ENCODE measurements around the gene PALD1. TPM values are rescaled to one million over a fixed set of nuclear protein-coding genes. Genes with fewer than 3 reads are reported as not detected.

PALD1 gene
- polyA plus RNA-seq, 1 of the 3 experiments (the other 2 are of a cell fraction): 0.16 TPM

DNA sequence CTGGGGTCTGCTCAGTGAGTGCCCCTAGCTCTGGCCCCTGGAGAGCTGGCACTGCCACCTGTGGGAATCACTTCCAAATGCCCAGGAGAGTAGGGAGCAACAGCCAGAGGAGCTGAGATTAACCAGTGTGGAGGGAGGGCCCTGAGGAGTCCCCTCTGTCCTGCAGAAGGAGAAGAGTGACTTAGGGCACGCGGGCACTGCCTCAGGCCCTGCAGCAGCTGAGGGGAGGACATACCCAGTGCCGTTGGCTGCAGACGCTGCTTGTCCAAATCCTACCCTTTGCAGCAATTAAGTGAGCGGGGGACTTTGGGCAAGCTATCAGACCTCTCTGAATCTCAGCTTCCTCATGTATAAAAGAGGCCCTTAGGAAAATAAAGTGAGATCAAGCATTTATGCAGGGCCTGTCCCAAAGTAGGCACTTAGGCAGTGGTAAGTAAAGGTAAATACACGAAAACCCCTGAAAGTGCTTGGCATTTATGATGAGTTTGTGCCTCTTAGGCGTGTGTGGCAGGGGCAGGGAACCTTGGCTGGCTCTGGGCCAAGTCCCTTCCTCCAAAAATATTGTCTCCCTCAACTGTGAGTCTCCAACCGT is 107.1 kb downstream of the PALD1 start:
- Histone ChIP-seq H3K36me3 (replicated peaks in 1 of 2; ENCODE audit: control insufficient read depth in 1 of 2, insufficient read depth in 2 of 2, low read length in 1 of 2) (no peaks in the 10 kb centered on the region), H3K9me3 (no peaks in the 10 kb centered on the region), H3K27ac (ENCODE audit: low read depth in 2 of 2, low read length in 1 of 2) (peak overlapping the region in 1 of 2 experiments; percentile 73; a peak in 2 of 4 replicates), H3K79me2 (ENCODE audit: insufficient read depth) (no peaks in the 10 kb centered on the region), H3F3A (replicated peaks; ENCODE audit: insufficient read depth) (no peaks in the 10 kb centered on the region), H3K9ac (no peak overlapping the region), H3K27me3 (ENCODE audit: insufficient read depth) (peaks cover 22% of the 10 kb centered on the region; the same call in 1 of the 2 replicates), H4K20me1 (ENCODE audit: insufficient read depth) (no peaks in the 10 kb centered on the region), H3K9me2 (no peaks in the 10 kb centered on the region), H3K4me1 (ENCODE audit: control insufficient read depth in 1 of 2, insufficient read depth in 2 of 2, low read depth in 1 of 2, low read length in 1 of 2) (peaks cover 0 to 37% of the 10 kb centered on the region in 2 experiments; a peak in 3 of 4 replicates), H3K4me3 (ENCODE audit: low read depth in 2 of 2, low read length in 1 of 2) (no peak overlapping the region), H3K4me2 (no peak overlapping the region), H2AFZ (ENCODE audit: low read depth) (no peak overlapping the region)
- ChIA-PET POLR2A (interaction anchor here (0.5 to 1.5 kb wide), 5 partner anchors 10 to 683 kb away, joined by 3 to 10 read pairs (median 5); partner anchors contain the start of gene ADAMTS14), CTCF (interaction anchor here (1.1 to 1.2 kb wide), 3 partner anchors 20 to 89 kb away, joined by 4 to 6 read pairs (median 4); no protein-coding TSS in a partner anchor)
- TF ChIP-seq FOXM1 (IDR thresholded peaks at IDR 0.05; ENCODE audit: low read depth) (no peak), NRF1 (IDR thresholded peaks at IDR 0.05; ENCODE audit: low read depth, low read length) (no peak), FOXJ3 (CRISPR knock-in tag; IDR thresholded peaks at IDR 0.05) (0 out of 2 replicates have a peak, but pooled peaks have one; percentile 15)
- 48% methylated on average over 7 of the region's 8 CpGs for WGBS (ENCODE audit: low lambda C conversion rate)
- DNase-seq: no peak

DNA sequence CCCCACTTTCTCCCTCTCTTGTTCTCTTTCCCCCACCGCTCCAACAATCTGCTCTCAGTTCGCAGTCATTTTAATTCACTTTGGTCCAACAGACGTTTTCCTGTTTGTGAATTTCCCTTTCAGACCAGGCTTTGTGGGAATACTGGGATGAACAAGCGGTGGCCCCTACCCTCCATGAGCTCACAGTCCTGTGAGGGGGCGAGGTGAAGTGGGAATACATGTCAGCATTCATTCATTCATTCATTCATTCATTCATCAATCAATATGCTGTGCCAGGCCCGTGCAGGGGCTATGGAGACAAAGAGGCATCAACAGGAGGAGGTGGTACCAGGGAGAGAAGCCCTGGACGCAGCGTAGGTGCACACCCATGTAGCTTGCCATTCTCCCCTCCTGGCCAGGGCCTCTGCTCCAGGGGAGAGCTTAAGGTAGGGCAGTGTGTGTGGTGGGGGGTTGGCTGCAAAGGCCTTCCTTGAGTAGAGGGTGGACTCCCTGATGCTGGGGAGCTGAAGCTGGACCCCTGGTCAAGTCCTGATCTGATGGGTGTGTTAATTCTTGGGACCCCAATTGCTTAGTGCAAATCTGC is 107.9 kb downstream of the PALD1 start:
- WGBS (ENCODE audit: low lambda C conversion rate): 61% methylated on average over 8 of the region's 8 CpGs
- Histone ChIP-seq H3K27ac (ENCODE audit: low read depth in 2 of 2, low read length in 1 of 2) (peak overlapping the region in 1 of 2 experiments; percentile 73; a peak in 2 of 4 replicates), H3K9me2 (no peaks in the 10 kb centered on the region), H4K20me1 (ENCODE audit: insufficient read depth) (no peaks in the 10 kb centered on the region), H3K79me2 (ENCODE audit: insufficient read depth) (no peaks in the 10 kb centered on the region), H3F3A (replicated peaks; ENCODE audit: insufficient read depth) (no peaks in the 10 kb centered on the region), H3K4me1 (ENCODE audit: control insufficient read depth in 1 of 2, insufficient read depth in 2 of 2, low read depth in 1 of 2, low read length in 1 of 2) (peaks cover 0 to 42% of the 10 kb centered on the region in 2 experiments; a peak in 3 of 4 replicates), H3K27me3 (ENCODE audit: insufficient read depth) (peaks cover 22% of the 10 kb centered on the region; the same call in 1 of the 2 replicates), H3K9me3 (no peaks in the 10 kb centered on the region), H2AFZ (ENCODE audit: low read depth) (no peak overlapping the region), H3K9ac (no peak overlapping the region), H3K4me3 (ENCODE audit: low read depth in 2 of 2, low read length in 1 of 2) (no peak overlapping the region), H3K36me3 (replicated peaks in 1 of 2; ENCODE audit: control insufficient read depth in 1 of 2, insufficient read depth in 2 of 2, low read length in 1 of 2) (no peaks in the 10 kb centered on the region), H3K4me2 (no peak overlapping the region)
- ChIA-PET POLR2A (no interaction called here), CTCF (interaction anchor here (0.9 to 1.1 kb wide), 2 partner anchors 19 to 68 kb away, joined by 3 to 6 read pairs; no protein-coding TSS in a partner anchor)
- DNase-seq: no peak
- no peak for TF ChIP-seq FOXM1 (IDR thresholded peaks at IDR 0.05; ENCODE audit: low read depth)
- TF ChIP-seq, protein P1, sequence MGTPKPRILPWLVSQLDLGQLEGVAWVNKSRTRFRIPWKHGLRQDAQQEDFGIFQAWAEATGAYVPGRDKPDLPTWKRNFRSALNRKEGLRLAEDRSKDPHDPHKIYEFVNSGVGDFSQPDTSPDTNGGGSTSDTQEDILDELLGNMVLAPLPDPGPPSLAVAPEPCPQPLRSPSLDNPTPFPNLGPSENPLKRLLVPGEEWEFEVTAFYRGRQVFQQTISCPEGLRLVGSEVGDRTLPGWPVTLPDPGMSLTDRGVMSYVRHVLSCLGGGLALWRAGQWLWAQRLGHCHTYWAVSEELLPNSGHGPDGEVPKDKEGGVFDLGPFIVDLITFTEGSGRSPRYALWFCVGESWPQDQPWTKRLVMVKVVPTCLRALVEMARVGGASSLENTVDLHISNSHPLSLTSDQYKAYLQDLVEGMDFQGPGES (IDR thresholded peaks at IDR 0.05; ENCODE audit: low read depth, low read length): no peak
- TF ChIP-seq POLR2AphosphoS5 (IDR thresholded peaks at IDR 0.05; ENCODE audit: low read depth, low read length): no peak
- no peak for TF ChIP-seq MXI1 (IDR thresholded peaks at IDR 0.05; ENCODE audit: low read depth, low read length)
- TF ChIP-seq, protein P2, sequence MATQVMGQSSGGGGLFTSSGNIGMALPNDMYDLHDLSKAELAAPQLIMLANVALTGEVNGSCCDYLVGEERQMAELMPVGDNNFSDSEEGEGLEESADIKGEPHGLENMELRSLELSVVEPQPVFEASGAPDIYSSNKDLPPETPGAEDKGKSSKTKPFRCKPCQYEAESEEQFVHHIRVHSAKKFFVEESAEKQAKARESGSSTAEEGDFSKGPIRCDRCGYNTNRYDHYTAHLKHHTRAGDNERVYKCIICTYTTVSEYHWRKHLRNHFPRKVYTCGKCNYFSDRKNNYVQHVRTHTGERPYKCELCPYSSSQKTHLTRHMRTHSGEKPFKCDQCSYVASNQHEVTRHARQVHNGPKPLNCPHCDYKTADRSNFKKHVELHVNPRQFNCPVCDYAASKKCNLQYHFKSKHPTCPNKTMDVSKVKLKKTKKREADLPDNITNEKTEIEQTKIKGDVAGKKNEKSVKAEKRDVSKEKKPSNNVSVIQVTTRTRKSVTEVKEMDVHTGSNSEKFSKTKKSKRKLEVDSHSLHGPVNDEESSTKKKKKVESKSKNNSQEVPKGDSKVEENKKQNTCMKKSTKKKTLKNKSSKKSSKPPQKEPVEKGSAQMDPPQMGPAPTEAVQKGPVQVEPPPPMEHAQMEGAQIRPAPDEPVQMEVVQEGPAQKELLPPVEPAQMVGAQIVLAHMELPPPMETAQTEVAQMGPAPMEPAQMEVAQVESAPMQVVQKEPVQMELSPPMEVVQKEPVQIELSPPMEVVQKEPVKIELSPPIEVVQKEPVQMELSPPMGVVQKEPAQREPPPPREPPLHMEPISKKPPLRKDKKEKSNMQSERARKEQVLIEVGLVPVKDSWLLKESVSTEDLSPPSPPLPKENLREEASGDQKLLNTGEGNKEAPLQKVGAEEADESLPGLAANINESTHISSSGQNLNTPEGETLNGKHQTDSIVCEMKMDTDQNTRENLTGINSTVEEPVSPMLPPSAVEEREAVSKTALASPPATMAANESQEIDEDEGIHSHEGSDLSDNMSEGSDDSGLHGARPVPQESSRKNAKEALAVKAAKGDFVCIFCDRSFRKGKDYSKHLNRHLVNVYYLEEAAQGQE (IDR thresholded peaks at IDR 0.05; ENCODE audit: low read depth, low read length): no peak
- TF ChIP-seq, protein P3, sequence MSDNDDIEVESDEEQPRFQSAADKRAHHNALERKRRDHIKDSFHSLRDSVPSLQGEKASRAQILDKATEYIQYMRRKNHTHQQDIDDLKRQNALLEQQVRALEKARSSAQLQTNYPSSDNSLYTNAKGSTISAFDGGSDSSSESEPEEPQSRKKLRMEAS (IDR thresholded peaks at IDR 0.05; ENCODE audit: low read depth): no peak
- no peak for TF ChIP-seq CHD2 (IDR thresholded peaks at IDR 0.05; ENCODE audit: low read length, partially characterized antibody)
- TF ChIP-seq JUND (IDR thresholded peaks at IDR 0.05): no peak
- TF ChIP-seq, protein P4, sequence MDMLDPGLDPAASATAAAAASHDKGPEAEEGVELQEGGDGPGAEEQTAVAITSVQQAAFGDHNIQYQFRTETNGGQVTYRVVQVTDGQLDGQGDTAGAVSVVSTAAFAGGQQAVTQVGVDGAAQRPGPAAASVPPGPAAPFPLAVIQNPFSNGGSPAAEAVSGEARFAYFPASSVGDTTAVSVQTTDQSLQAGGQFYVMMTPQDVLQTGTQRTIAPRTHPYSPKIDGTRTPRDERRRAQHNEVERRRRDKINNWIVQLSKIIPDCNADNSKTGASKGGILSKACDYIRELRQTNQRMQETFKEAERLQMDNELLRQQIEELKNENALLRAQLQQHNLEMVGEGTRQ (IDR thresholded peaks at IDR 0.05; ENCODE audit: borderline replicate concordance, low read depth, low read length): no peak
- TF ChIP-seq, protein P5, sequence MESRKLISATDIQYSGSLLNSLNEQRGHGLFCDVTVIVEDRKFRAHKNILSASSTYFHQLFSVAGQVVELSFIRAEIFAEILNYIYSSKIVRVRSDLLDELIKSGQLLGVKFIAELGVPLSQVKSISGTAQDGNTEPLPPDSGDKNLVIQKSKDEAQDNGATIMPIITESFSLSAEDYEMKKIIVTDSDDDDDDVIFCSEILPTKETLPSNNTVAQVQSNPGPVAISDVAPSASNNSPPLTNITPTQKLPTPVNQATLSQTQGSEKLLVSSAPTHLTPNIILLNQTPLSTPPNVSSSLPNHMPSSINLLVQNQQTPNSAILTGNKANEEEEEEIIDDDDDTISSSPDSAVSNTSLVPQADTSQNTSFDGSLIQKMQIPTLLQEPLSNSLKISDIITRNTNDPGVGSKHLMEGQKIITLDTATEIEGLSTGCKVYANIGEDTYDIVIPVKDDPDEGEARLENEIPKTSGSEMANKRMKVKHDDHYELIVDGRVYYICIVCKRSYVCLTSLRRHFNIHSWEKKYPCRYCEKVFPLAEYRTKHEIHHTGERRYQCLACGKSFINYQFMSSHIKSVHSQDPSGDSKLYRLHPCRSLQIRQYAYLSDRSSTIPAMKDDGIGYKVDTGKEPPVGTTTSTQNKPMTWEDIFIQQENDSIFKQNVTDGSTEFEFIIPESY (IDR thresholded peaks at IDR 0.05; ENCODE audit: borderline replicate concordance, low read depth): no peak
- TF ChIP-seq TEAD4 (IDR thresholded peaks at IDR 0.05; ENCODE audit: borderline replicate concordance, insufficient read depth): no peak
- TF ChIP-seq GABPA (IDR thresholded peaks at IDR 0.05; ENCODE audit: low read depth): no peak
- no peak for TF ChIP-seq RFX5 (IDR thresholded peaks at IDR 0.05; ENCODE audit: low read length)

All from SK-N-SH (cell line).